Measurements from ENCODE around the gene AKT2.

DNA sequence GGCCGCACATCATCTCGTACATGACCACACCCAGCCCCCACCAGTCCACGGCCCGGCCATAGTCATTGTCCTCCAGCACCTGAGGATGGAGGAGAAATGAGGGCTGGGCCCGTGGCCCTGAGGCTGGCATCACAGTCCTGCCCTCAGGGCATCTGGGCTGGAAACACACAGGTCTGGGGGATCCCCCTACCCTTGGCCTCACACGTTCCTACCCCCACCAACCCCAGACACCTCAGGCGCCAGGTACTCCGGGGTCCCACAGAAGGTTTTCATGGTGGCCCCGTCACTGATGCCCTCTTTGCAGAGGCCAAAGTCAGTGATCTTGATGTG, 49.2 kb downstream of the AKT2 start:
- TF ChIP-seq, protein P1, sequence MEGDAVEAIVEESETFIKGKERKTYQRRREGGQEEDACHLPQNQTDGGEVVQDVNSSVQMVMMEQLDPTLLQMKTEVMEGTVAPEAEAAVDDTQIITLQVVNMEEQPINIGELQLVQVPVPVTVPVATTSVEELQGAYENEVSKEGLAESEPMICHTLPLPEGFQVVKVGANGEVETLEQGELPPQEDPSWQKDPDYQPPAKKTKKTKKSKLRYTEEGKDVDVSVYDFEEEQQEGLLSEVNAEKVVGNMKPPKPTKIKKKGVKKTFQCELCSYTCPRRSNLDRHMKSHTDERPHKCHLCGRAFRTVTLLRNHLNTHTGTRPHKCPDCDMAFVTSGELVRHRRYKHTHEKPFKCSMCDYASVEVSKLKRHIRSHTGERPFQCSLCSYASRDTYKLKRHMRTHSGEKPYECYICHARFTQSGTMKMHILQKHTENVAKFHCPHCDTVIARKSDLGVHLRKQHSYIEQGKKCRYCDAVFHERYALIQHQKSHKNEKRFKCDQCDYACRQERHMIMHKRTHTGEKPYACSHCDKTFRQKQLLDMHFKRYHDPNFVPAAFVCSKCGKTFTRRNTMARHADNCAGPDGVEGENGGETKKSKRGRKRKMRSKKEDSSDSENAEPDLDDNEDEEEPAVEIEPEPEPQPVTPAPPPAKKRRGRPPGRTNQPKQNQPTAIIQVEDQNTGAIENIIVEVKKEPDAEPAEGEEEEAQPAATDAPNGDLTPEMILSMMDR (IDR thresholded peaks at IDR 0.05 in 2 of 3, conservative IDR thresholded peaks at IDR 0.05 in 1 of 3; ENCODE audit: borderline replicate concordance in 1 of 3, insufficient read depth in 1 of 3, low read depth in 2 of 3, low read length in 2 of 3), result no peak
- TF ChIP-seq CEBPB (IDR thresholded peaks at IDR 0.05; ENCODE audit: low read depth) (no peak), RAD21 (IDR thresholded peaks at IDR 0.05; ENCODE audit: low read depth) (no peak), ZNF274 (IDR thresholded peaks at IDR 0.05; ENCODE audit: low read depth, low read length) (no peak), EZH2 (IDR thresholded peaks at IDR 0.05) (no peak), POLR2A (IDR thresholded peaks at IDR 0.05; ENCODE audit: borderline replicate concordance, extremely low read depth, insufficient read depth, insufficient read length) (no peak), POLR2AphosphoS5 (IDR thresholded peaks at IDR 0.05; ENCODE audit: low read depth, low read length) (no peak)
- TF ChIP-seq, protein P2, sequence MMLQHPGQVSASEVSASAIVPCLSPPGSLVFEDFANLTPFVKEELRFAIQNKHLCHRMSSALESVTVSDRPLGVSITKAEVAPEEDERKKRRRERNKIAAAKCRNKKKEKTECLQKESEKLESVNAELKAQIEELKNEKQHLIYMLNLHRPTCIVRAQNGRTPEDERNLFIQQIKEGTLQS (IDR thresholded peaks at IDR 0.05), result no peak
